SK-N-SH treated with all-trans-retinoic acid at 6 μM for 48 hours (cell line): ENCODE data around the gene CENPM.

Source experiments
- BACH2 ChIP-seq: fragments of 250-450 bp; sonication (Bioruptor Pico); IDR thresholded peaks from 2 replicates; pipeline ENCODE4 v1.9.0; 2021; ENCODE audit warnings: mild to moderate bottlenecking, borderline replicate concordance
- OSR1 ChIP-seq: fragments of 250-450 bp; sonication (Bioruptor Pico); IDR thresholded peaks from 2 replicates; pipeline ENCODE4 v1.8.0; 2022; ENCODE audit warnings: moderate library complexity, mild to moderate bottlenecking, inconsistent platforms
- PATZ1 ChIP-seq: fragments of 250-450 bp; sonication (Bioruptor Pico); IDR thresholded peaks from 2 replicates; pipeline ENCODE4 v1.8.0; 2020; ENCODE audit warnings: mild to moderate bottlenecking, moderate library complexity, borderline replicate concordance
- ZNF565 ChIP-seq: fragments of 450-650 bp; formaldehyde crosslinking; conservative IDR thresholded peaks from 2 replicates; pipeline ENCODE4 v1.5.0; 2020; ENCODE audit warnings: low read depth, mild to moderate bottlenecking, moderate library complexity

GRCh38 chr22:41911001-41911611 lies 35.8 kb downstream of the CENPM start:
- TF ChIP-seq OSR1 (no peak), PATZ1 (CRISPR knock-in tag) (no peak), BACH2 (CRISPR knock-in tag) (no peak), ZNF565 (CRISPR knock-in tag) (no peak)
